T-cell (primary cell): ENCODE measurements around the gene CEP68. TPM values are rescaled to one million over a fixed set of nuclear protein-coding genes. Genes with fewer than 3 reads are reported as not detected.
A peak's percentile ranks its signal among the peaks of the same experiment; 100 is the strongest.
"Not testable (repeated sequence)": the region's sequence is repeated elsewhere in the genome, so short reads cannot be mapped to it uniquely, and the experiment has no call there.

Experiments used
- ATAC-seq, 4 experiments: fragments of 200-7000 bp in 3 of 4; fragments of 150-1000 bp in 1 of 4; cut with Tn5 transposase; replicated peaks in 1 of 4; 1 replicate in 3 of 4; 2 replicates in 1 of 4; pipeline ENCODE4 v1.10.0; 2021; ENCODE audit warnings: moderate library complexity in 3 of 4, mild to moderate bottlenecking in 2 of 4, moderate number of reproducible peaks in 1 of 4
- CTCF ChIA-PET, 2 donors: fragments of 300-600 bp; sonication (Branson Sonifier 250); formaldehyde crosslinking; loops; one replicate each; lab custom pipeline; 2022; ENCODE audit warnings: antibody characterized with exemption in 2 of 2; lab: Charles Lee
- POLR2A ChIA-PET, 2 donors: fragments of 300-600 bp; sonication (Branson Sonifier 250); formaldehyde crosslinking; loops; one replicate each; lab custom pipeline; 2022; ENCODE audit warnings: antibody characterized with exemption in 2 of 2; lab: Charles Lee
- DNase-seq, 35 experiments: peaks; one replicate each; pipeline versions ENCODE4 v3.0.0 to v3.0.0-alpha.2; 2013 to 2023
- H3K27ac ChIP-seq: one replicate; pipeline ENCODE4 v1.5.1; 2013; ENCODE audit warnings: low read length
- H3K27me3 ChIP-seq, 2 experiments: replicated peaks in 1 of 2; 1 replicate in 1 of 2; 2 replicates in 1 of 2; pipeline versions ENCODE4 v1.6.1 to v1.7.0; 2013; ENCODE audit warnings: low read length in 1 of 2, mixed read lengths in 1 of 2; ENCODE audit not compliant: control insufficient read depth in 2 of 2, insufficient read depth in 2 of 2; ENCODE audit errors: extremely low read depth in 1 of 2
- H3K36me3 ChIP-seq, 2 donors: 1 replicate in 1 of 2; 2 replicates in 1 of 2; pipeline versions ENCODE4 v1.6.1 to v1.7.0; 2013; ENCODE audit warnings: low read length in 1 of 2; ENCODE audit not compliant: control insufficient read depth in 2 of 2, insufficient read depth in 1 of 2; ENCODE audit errors: extremely low read depth in 1 of 2
- H3K4me1 ChIP-seq, 2 experiments: 1 replicate in 1 of 2; 2 replicates in 1 of 2; pipeline versions ENCODE4 v1.6.1 to v1.7.0; 2013; ENCODE audit warnings: low read length in 2 of 2, mixed read lengths in 1 of 2; ENCODE audit not compliant: insufficient read depth in 2 of 2, control insufficient read depth in 1 of 2; ENCODE audit errors: extremely low read depth in 1 of 2
- H3K4me3 ChIP-seq, 2 donors: 1 replicate in 1 of 2; 2 replicates in 1 of 2; pipeline versions ENCODE4 v1.5.1 to v1.7.0; 2013; ENCODE audit warnings: mild to moderate bottlenecking in 2 of 2, low read length in 1 of 2, moderate library complexity in 1 of 2; ENCODE audit not compliant: control insufficient read depth in 1 of 2; ENCODE audit errors: extremely low read depth in 1 of 2
- H3K9me3 ChIP-seq: 2 replicates; pipeline ENCODE4 v1.7.0; 2013
- H3K27ac Mint-ChIP-seq, 2 donors: one replicate each; pipeline ENCODE4 v1.8.0; 2020 to 2021; ENCODE audit warnings: mild to moderate bottlenecking in 2 of 2, mixed read lengths in 2 of 2
- H3K27me3 Mint-ChIP-seq, 2 donors: one replicate each; pipeline ENCODE4 v1.8.0; 2021 to 2022; ENCODE audit warnings: mixed read lengths in 2 of 2
- H3K36me3 Mint-ChIP-seq: one replicate; pipeline ENCODE4 v1.8.0; 2021; ENCODE audit warnings: mixed read lengths
- H3K4me1 Mint-ChIP-seq, 3 donors: one replicate each; pipeline ENCODE4 v1.8.0; 2020 to 2022; ENCODE audit warnings: mixed read lengths in 3 of 3, mild to moderate bottlenecking in 1 of 3
- H3K4me3 Mint-ChIP-seq, 3 donors: one replicate each; pipeline ENCODE4 v1.8.0; 2020 to 2022; ENCODE audit warnings: mild to moderate bottlenecking in 3 of 3, mixed read lengths in 3 of 3, moderate library complexity in 3 of 3
- H3K9me3 Mint-ChIP-seq, 3 donors: one replicate each; pipeline ENCODE4 v1.8.0; 2020 to 2022; ENCODE audit warnings: mixed read lengths in 3 of 3
- WGBS: methylation state at CpG from one replicate; pipeline ENCODE4 v1.1.5; 2013; ENCODE audit warnings: missing lambda C conversion rate; ENCODE audit not compliant: insufficient coverage; 5-methylcytosine and 5-hydroxymethylcytosine counted together
- total RNA-seq, 35 experiments: library from RNA in 6 of 35; stranded (reverse) in 6 of 35; fragments of 120-200 nt in 1 of 35; gene quantifications; one replicate each; pipeline versions ENCODE4 v1.2.1 to v1.2.4 and lab custom pipeline; 2013 to 2026

Gene CEP68
- total RNA-seq, 5 donors from 2014 or later (not counting 1 experiment from before 2014, with no cell fraction given), result 24.1 to 41.4 (median 37.4) TPM

DNA sequence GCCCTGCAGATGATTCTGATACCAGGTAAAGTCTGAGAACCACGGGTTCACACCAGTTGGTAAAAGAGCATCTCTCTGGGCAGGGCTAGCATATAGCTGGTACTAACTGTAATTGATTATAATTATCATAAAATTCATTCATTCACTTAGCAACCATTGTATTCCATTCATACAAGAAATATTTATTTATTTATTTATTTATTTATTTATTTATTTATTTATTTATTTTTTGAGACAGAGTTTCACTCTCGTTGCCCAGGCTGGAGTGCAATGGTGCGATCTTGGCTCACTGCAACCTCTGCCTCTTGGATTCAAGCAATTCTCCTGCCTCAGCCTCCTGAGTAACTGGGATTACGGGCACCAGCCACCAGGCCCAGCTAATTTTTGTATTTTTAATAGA is 22.5 kb upstream of the CEP68 start:
- H3K27ac Mint-ChIP-seq, POLR2A ChIA-PET, H3K36me3 ChIP-seq, DNase-seq, H3K4me3 ChIP-seq, H3K9me3 Mint-ChIP-seq, H3K27me3 ChIP-seq, H3K27ac ChIP-seq, H3K36me3 Mint-ChIP-seq, H3K9me3 ChIP-seq, ATAC-seq, H3K27me3 Mint-ChIP-seq, H3K4me3 Mint-ChIP-seq: not testable (repeated sequence)
- no CpG with 5 or more reads among the region's 4 CpGs for WGBS
- peaks cover 23 to 31% (median 27%) of the 10 kb centered on the region in 3 donors for H3K4me1 Mint-ChIP-seq
- CTCF ChIA-PET, result interaction anchor here (0.6 to 3.3 kb wide), 4 partner anchors 98 to 205 kb away, joined by 3 to 12 read pairs (median 8); no protein-coding TSS in a partner anchor
- H3K4me1 ChIP-seq, result peaks cover 19 to 28% of the 10 kb centered on the region in 2 experiments

DNA sequence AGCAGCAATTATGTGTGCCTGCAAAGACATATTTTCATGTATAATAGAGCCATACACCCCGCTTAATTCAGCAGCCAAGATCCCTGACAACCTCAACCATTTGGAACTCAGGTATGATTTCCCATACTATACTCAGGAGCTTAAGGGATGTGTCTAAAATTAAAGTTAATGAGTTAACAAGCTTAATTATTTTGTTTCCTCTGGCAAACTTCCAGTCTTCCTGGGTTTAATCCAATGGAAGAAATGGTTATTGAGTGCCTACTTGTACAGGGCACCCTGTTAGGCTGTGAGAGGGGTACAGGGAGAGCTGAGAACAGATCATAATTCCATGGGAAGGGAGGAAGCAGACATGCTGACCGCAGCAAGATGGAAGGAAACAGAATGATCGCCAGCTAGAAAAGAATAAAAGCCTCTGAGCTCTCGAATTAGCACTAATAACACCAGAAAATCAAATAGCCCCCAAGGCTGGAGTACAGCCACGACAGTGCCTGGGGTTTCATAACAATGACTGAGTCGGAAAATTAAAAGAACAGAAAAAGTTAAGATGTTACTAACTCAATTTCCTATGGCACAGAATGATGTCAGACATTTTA is 20.8 kb upstream of the CEP68 start:
- Mint-ChIP-seq H3K9me3 (no peaks in the 10 kb centered on the region), H3K27ac (no peak overlapping the region), H3K4me1 (peaks cover 26 to 40% (median 32%) of the 10 kb centered on the region in 3 donors), H3K36me3 (peaks cover 4% of the 10 kb centered on the region), H3K27me3 (no peaks in the 10 kb centered on the region), H3K4me3 (no peak overlapping the region)
- no CpG with 5 or more reads among the region's 6 CpGs for whole genome bisulfite sequencing
- Histone ChIP-seq H3K4me1 (peaks cover 20 to 29% of the 10 kb centered on the region in 2 experiments), H3K27ac (no peak overlapping the region), H3K4me3 (no peak overlapping the region), H3K36me3 (no peaks in the 10 kb centered on the region), H3K27me3 (no peaks in the 10 kb centered on the region), H3K9me3 (no peaks in the 10 kb centered on the region)
- ChIA-PET CTCF (interaction anchor here in 1 of 2 donors (0.6 kb wide), 1 partner anchor 215 kb away, joined by 4 read pairs; no protein-coding TSS in a partner anchor), POLR2A (no interaction called here)
- ATAC-seq (no peak), DNase-seq (no peak)

DNA sequence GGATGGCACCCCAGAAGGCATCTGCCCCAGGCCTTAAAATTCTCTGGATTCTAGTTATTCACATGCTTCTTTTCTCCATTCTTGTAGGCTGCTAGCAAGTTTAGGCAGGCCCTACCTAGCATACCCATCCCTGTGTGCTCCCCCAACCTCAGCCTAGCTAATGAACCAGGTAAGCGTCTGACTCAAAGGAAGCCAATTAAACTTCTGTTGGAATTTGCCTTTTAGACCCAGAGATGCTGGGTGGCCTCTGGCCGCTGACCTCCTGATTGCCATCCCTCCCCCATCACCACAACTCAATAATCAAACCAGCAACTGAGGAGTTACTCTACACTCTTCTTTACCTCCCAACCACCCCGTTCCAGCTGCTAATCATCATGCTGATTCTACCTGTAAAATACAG is 19.0 kb upstream of the CEP68 start:
- peaks cover 7% of the 10 kb centered on the region for H3K36me3 Mint-ChIP-seq

DNA sequence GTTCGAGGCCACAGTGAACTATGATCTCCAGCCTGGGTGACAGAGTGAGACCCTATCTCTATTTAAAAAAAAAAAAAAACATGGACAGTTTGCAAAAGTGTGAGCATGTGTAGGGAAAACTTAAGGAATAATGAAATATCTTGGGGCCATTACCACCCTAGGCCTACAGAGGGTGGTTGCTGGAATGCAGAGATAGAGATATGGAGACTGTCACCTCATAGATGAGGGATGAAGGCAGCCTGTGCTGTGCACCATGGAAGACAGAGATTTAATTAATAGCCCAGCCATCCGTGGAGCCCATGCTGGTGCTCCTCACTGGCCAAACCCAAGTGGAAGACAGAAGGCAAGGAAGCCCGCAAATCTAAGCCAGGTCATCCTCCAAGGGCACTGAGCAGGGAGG is 16.6 kb upstream of the CEP68 start:
- Histone ChIP-seq H3K36me3 (peaks cover 0 to 3% of the 10 kb centered on the region in 2 donors), H3K4me3 (no peak overlapping the region), H3K4me1 (peaks cover 3 to 5% of the 10 kb centered on the region in 2 experiments), H3K27ac (no peak overlapping the region), H3K27me3 (no peaks in the 10 kb centered on the region), H3K9me3 (no peaks in the 10 kb centered on the region)
- DNase-seq, result no peak
- POLR2A ChIA-PET, result no interaction called here
- Mint-ChIP-seq H3K4me3 (no peak overlapping the region), H3K27me3 (no peaks in the 10 kb centered on the region), H3K9me3 (peaks cover 4 to 8% (median 8%) of the 10 kb centered on the region in 3 donors), H3K36me3 (peaks cover 19% of the 10 kb centered on the region), H3K27ac (no peak overlapping the region), H3K4me1 (peaks cover 7 to 20% (median 10%) of the 10 kb centered on the region in 3 donors)
- no peak for ATAC-seq
- CTCF ChIA-PET, result interaction anchor here (0.8 to 1.3 kb wide), 4 partner anchors 12 to 123 kb away, joined by 3 to 6 read pairs (median 3); no protein-coding TSS in a partner anchor
- 93% methylated on average over 3 of the region's 3 CpGs for WGBS

More for the DNA sequence above, 19.0 kb upstream of the CEP68 start:
- Mint-ChIP-seq H3K27ac (no peak overlapping the region), H3K4me3 (no peak overlapping the region), H3K4me1 (peaks cover 12 to 25% (median 18%) of the 10 kb centered on the region in 3 donors), H3K9me3 (no peaks in the 10 kb centered on the region), H3K27me3 (no peaks in the 10 kb centered on the region)
- Histone ChIP-seq H3K27me3 (no peaks in the 10 kb centered on the region), H3K27ac (no peak overlapping the region), H3K4me1 (peaks cover 6 to 16% of the 10 kb centered on the region in 2 experiments), H3K36me3 (no peaks in the 10 kb centered on the region), H3K4me3 (no peak overlapping the region), H3K9me3 (no peaks in the 10 kb centered on the region)
- CTCF ChIA-PET, result no interaction called here
- POLR2A ChIA-PET, result no interaction called here
- WGBS, result 87% methylated on average over 3 of the region's 3 CpGs
- ATAC-seq (no peak), DNase-seq (no peak)

DNA sequence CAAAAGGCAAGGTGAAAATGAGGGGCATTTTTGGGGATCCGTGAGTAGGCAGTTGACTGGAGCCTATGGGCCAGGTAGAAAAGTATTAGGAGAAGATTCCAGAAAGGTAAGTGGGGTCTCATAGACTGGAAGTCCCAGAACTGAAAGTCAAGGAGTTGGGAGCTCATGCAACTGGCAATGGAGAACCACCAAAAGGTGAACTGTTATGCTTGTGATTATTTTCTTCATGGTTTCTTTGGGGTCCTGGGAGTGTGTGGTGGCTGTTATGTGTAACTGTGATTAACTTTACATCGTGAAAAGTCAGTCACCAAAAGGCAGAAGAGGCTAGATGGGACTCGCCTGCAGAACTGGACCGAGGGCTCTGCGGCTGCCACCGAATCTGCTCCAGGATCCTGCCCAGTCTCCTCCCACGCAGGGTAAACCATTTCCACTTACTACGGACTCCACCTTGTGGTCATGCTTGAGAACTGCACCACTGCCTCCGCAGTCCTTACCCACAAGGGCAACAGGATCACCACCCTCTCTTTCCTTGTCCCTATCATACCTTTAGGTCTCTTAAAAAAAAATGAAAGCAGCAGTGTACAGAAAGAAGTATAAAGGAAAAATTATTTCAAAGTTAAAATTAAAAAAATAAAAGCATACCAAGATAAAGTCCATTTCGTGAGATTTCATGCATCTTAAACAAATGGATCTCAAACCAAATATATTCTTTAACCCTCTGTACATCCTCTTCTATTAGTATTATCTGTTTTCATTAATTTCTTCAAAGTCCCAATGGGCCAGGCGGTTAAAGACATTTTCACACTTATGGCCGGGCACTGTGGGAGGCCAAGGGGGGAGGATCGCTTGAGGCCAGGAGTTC is 15.6 kb upstream of the CEP68 start:
- Mint-ChIP-seq H3K27ac (no peak overlapping the region), H3K27me3 (no peaks in the 10 kb centered on the region), H3K4me1 (peaks cover 7 to 20% (median 10%) of the 10 kb centered on the region in 3 donors), H3K9me3 (peaks cover 9 to 17% (median 10%) of the 10 kb centered on the region in 3 donors), H3K36me3 (peaks cover 29% of the 10 kb centered on the region), H3K4me3 (no peak overlapping the region)
- H3K27me3 ChIP-seq, result no peaks in the 10 kb centered on the region
- CTCF ChIA-PET, result interaction anchor here (0.6 to 1.8 kb wide), 8 partner anchors 15 to 476 kb away, joined by 3 to 15 read pairs (median 5); no protein-coding TSS in a partner anchor
- H3K27ac ChIP-seq, result no peak overlapping the region
- DNase-seq (peak; percentile 32 to 87 (median 62)), ATAC-seq (peak; percentile 95 to 99 (median 97))
- peaks cover 0 to 8% of the 10 kb centered on the region in 2 donors for H3K36me3 ChIP-seq
- H3K4me3 ChIP-seq, result no peak overlapping the region
- peaks cover 3 to 5% of the 10 kb centered on the region in 2 experiments for H3K4me1 ChIP-seq
- 33% methylated on average over 7 of the region's 13 CpGs for WGBS
- no peaks in the 10 kb centered on the region for H3K9me3 ChIP-seq
- POLR2A ChIA-PET, result no interaction called here

DNA sequence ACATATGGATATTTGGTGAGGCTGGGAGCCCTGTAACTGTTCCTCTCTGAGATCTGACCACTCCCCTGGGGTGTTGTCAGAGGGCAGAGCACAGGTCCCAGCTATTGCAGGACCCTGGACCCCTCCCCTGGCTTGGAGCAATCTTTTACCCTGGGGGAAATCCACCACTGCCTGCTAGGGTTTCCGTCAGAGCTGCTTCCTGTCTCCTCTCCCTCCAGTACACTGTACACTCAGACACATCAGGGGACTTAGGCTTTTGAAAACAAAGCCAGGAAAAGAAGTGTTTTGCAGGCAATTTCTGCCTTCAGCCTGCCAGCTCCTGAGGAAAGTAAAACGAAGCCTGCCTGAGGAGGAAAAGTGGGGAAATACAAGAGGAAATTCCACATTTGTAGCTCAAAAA is 13.2 kb upstream of the CEP68 start:
- no peak overlapping the region for H3K27ac ChIP-seq
- Mint-ChIP-seq H3K36me3 (peaks cover 34% of the 10 kb centered on the region), H3K9me3 (peaks cover 9 to 17% (median 10%) of the 10 kb centered on the region in 3 donors), H3K4me1 (peaks cover 7 to 13% (median 10%) of the 10 kb centered on the region in 3 donors), H3K27me3 (no peaks in the 10 kb centered on the region), H3K4me3 (no peak overlapping the region), H3K27ac (no peak overlapping the region)
- ChIA-PET CTCF (interaction anchor here (0.6 to 1.2 kb wide), 5 partner anchors 9 to 125 kb away, joined by 3 to 9 read pairs (median 3); partner anchors contain the start of gene CEP68 (in 1 of the 2)), POLR2A (interaction anchor here in 1 of 2 donors (0.6 to 0.7 kb wide), 2 partner anchors 9 to 77 kb away, joined by 4 to 7 read pairs; no protein-coding TSS in a partner anchor)
- H3K27me3 ChIP-seq, result no peaks in the 10 kb centered on the region
- DNase-seq (no peak), ATAC-seq (no peak)
- no peak overlapping the region for H3K4me3 ChIP-seq
- 88% methylated on average over 1 of the region's 2 CpGs for WGBS
- H3K4me1 ChIP-seq, result peaks cover 3 to 5% of the 10 kb centered on the region in 2 experiments
- H3K9me3 ChIP-seq, result no peaks in the 10 kb centered on the region
- peaks cover 0 to 8% of the 10 kb centered on the region in 2 donors for H3K36me3 ChIP-seq
